HG03039 (cell line): ENCODE measurements around the gene FOXD4L5.
"Not testable (repeated sequence)": the region's sequence is repeated elsewhere in the genome, so short reads cannot be mapped to it uniquely, and the experiment has no call there.

Source experiments
- ATAC-seq: cut with Tn5 transposase; IDR thresholded peaks from one replicate; pipeline ENCODE4 v1.9.1; 2021; ENCODE audit warnings: mild to moderate bottlenecking, moderate library complexity; ENCODE audit not compliant: unreplicated experiment

Gene FOXD4L5

DNA sequence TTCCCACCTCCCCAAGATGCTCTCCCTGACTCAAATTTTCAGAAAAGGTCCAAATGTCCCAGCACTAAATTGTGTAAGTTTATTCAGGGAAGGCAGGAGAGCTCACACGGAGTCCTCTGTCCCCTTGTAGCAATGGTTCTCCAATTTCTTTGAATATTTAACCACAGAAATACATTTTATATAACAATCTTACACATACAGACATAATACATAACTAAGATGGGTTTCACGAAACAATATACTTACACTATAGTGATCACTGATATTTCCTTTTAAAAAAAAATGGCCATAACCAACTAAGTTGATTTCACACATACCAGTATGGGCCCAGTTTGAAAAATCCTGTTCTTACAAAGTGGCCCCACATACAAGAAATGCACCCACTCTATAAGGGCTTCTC lies at the start of gene FOXD4L5:
TSS of gene FOXD4L5 (minus strand) at position 101 of the 400 bp plus-strand sequence. CDS start 832 bp downstream, outside the sequence.
- not testable (repeated sequence) for ATAC-seq

DNA sequence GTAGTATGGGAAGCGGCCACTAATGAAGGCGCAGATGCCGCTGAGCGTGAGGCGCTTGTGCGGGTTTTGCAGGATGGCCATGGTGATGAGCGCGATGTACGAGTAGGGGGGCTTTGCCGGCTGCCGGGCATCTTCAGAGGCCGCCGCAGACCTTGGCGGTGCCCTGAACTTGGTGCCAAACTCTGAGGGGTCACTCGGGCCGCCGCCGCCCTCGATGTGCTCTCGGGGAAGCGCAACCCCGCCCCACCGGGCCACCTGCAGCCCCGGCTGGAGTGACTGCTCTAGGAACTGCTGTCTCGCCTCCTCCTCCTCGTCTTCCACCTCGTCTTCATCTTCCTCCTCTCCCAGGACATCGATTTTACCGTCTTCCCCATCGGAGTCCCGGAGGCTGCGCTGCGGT lies 1.1 kb downstream of the FOXD4L5 start:
- not testable (repeated sequence) for ATAC-seq

DNA sequence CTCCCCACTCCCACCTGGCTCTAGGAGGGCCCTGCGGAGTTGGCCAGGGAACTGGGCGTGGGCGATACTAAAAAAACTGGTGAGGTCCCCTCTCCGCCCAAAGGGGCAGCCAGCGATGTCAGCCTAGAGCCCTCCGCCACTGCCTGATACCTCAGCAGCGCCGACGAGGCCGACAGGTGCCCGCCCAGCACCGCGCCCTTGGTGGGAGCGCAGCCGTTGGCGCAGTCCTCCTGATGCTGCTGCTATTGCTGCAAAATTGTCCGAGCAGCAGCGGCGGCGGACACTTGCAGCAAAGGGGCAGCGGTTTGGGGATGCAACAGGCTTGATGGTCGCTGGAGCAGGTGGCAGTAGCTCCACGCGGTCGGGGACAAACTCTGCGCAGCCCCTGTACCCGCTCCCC lies 2.0 kb downstream of the FOXD4L5 start:
- not testable (repeated sequence) for ATAC-seq
